ENCODE data around the gene ARHGEF11. TPM values are rescaled to one million over a fixed set of nuclear protein-coding genes. Genes with fewer than 3 reads are reported as not detected.
A peak's percentile ranks its signal among the peaks of the same experiment; 100 is the strongest.

The ARHGEF11 gene
- total RNA-seq, 1 donor from 2014 or later, result 41.1 TPM

DNA sequence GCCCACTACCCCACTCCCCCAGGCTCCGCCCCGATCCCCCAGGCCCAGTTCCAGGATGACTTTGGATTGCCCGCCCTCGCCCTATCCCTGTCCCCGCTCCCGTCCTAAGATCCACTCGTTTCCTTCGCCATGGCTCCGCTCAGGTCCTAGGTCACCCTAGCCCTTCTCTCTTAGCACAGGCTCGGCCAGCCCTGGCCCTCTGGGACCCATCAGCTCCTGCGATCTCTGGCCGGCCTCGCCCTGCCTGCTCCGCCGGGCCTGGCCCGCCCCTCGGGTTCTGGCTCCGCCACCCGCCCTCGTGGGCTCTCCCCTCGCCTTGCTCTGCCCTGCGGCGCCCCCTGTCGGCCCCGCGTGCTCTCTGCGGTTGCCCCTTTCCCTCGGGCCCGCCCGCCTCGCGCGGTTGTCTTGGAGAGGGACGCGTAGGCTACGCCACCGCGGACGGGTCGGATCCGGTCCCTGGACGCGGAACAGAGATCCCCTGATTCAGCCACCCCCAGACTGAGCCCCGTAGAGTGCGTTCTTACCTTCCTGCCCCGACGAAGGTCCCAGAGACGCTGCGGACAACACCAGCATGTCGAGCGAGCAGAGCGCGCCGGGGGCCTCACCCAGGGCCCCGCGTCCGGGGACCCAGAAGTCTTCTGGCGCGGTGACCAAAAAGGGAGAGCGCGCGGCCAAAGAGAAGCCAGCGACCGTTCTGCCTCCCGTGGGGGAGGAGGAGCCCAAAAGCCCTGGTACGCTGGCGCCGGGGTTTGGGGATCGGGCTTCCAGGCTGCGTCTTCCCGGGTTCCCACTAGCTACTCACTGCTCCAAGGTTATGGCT, 125.1 kb downstream of the ARHGEF11 start, which contains the start of gene LRRC71:
LRRC71 (plus strand) TSS at position 400 of the 820 bp plus-strand sequence; CDS start at position 572, 172 bp downstream.
- H3K27me3 ChIP-seq, result peaks cover 51% of the 10 kb centered on the region
- DNase-seq (peak; percentile 89), ATAC-seq (peak; percentile 96)
- intact Hi-C loops (cut with DNase I), result no loop called here
- H3K27ac ChIP-seq, result no peak within 1 kb of the TSS
- peaks cover 23% of the 10 kb centered on the region for H3K4me1 ChIP-seq
- H3K4me3 ChIP-seq, result no peak within 1 kb of the TSS
- TF ChIP-seq, protein P1, sequence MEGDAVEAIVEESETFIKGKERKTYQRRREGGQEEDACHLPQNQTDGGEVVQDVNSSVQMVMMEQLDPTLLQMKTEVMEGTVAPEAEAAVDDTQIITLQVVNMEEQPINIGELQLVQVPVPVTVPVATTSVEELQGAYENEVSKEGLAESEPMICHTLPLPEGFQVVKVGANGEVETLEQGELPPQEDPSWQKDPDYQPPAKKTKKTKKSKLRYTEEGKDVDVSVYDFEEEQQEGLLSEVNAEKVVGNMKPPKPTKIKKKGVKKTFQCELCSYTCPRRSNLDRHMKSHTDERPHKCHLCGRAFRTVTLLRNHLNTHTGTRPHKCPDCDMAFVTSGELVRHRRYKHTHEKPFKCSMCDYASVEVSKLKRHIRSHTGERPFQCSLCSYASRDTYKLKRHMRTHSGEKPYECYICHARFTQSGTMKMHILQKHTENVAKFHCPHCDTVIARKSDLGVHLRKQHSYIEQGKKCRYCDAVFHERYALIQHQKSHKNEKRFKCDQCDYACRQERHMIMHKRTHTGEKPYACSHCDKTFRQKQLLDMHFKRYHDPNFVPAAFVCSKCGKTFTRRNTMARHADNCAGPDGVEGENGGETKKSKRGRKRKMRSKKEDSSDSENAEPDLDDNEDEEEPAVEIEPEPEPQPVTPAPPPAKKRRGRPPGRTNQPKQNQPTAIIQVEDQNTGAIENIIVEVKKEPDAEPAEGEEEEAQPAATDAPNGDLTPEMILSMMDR (IDR thresholded peaks at IDR 0.05), result peak; percentile 90
- H3K36me3 ChIP-seq, result peaks cover under 1% of the 10 kb centered on the region
- no peaks in the 10 kb centered on the region for H3K9me3 ChIP-seq

DNA sequence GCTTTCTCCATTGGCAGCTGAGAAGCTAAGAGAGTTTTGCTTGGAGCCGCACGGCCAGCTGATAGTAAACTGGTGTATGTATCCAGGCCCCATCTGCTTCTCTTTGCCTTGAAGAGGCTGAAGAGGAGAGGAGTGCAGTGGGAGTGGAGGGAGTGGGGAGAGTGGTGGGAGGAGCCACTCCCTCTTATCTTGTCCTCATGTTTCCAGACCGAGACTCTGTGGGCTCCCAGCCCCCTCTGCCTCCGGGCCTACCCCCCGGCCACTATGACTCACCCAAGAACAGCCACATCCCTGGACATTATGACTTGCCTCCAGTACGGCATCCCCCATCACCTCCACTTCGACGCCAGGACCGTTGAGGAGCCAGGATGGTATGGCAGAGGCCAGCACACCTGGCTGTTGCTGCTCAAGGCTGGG, 131.1 kb downstream of the ARHGEF11 start:
- Histone ChIP-seq H3K4me3 (no peak overlapping the region), H3K27ac (no peak overlapping the region), H3K27me3 (peaks cover 3% of the 10 kb centered on the region), H3K36me3 (peaks cover 29% of the 10 kb centered on the region), H3K9me3 (no peaks in the 10 kb centered on the region), H3K4me1 (no peaks in the 10 kb centered on the region)
- TF ChIP-seq, protein P1 (IDR thresholded peaks at IDR 0.05), result no peak
- ATAC-seq (no peak), DNase-seq (no peak)
- intact Hi-C loops (cut with DNase I), result no loop called here

DNA sequence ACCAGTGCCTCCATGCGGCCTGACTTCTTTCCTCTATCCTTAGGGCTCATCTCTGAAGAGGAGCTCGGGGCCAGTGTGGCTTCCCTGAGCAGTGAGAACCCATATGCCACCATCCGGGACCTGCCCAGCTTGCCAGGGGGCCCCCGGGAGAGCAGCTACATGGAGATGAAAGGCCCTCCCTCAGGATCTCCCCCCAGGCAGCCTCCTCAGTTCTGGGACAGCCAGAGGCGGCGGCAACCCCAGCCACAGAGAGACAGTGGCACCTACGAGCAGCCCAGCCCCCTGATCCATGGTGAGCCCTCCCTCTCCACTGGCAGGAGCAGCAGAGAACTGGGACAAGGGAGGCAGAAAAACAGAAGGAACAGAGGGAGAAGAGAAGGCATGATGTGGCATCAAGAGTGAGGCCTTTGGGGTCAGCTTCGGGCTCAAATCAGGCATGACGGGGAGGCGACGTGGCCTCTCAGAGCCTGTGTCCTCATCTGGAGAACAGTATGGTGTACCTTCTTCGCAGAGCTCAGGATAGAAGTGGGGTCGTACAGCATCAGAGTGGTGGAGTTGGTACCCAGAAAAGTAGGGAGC, 131.6 kb downstream of the ARHGEF11 start:
- no peaks in the 10 kb centered on the region for H3K9me3 ChIP-seq
- no peak overlapping the region for H3K4me3 ChIP-seq
- intact Hi-C loops (cut with DNase I), result no loop called here
- H3K36me3 ChIP-seq, result peaks cover 29% of the 10 kb centered on the region
- peaks cover 7% of the 10 kb centered on the region for H3K27me3 ChIP-seq
- H3K27ac ChIP-seq, result no peak overlapping the region
- no peak for DNase-seq
- TF ChIP-seq, protein P1 (IDR thresholded peaks at IDR 0.05), result no peak
- ATAC-seq, result no peak
- no peaks in the 10 kb centered on the region for H3K4me1 ChIP-seq

DNA sequence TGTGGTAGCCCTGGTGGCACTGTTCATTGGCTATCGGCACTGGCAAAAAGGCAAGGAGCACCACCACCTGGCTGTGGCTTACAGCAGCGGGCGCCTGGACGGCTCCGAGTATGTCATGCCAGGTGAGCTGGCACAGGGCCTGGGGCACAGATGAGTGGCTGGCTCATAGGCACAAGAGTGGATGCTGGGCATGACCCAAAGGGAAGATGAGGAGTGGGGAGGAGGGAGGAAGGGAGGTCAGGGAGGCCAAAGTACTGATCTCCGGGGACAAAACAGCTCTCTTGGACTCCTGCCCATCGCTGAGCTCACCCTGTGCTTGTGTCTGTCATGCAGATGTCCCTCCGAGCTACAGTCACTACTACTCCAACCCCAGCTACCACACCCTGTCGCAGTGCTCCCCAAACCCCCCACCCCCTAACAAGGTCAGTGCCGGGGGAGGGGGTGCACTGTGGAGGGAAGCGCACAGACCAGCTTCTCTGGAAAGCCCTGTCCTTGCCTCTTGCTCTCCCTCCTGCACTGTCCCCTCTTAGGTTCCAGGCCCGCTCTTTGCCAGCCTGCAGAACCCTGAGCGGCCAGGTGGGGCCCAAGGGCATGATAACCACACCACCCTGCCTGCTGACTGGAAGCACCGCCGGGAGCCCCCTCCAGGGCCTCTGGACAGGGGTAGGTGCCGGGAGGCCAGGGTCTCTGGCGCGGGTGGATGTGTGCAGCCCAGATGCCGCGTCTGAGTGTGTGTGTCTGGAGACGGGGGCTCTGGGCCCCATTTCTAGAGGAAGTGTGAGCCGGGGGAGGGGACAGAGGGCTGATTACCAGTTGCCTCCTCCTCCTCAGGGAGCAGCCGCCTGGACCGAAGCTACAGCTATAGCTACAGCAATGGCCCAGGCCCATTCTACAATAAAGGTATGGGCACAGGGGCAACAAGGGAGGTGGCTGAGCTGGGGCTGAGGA, 132.4 kb downstream of the ARHGEF11 start:
- Histone ChIP-seq H3K27me3 (peaks cover 10% of the 10 kb centered on the region), H3K9me3 (no peaks in the 10 kb centered on the region), H3K4me3 (no peak overlapping the region), H3K4me1 (no peaks in the 10 kb centered on the region), H3K27ac (no peak overlapping the region), H3K36me3 (peaks cover 29% of the 10 kb centered on the region)
- TF ChIP-seq, protein P1 (IDR thresholded peaks at IDR 0.05), result no peak
- ATAC-seq (peak; percentile 61), DNase-seq (peak; percentile 85)
- intact Hi-C loops (cut with DNase I), result no loop called here

DNA sequence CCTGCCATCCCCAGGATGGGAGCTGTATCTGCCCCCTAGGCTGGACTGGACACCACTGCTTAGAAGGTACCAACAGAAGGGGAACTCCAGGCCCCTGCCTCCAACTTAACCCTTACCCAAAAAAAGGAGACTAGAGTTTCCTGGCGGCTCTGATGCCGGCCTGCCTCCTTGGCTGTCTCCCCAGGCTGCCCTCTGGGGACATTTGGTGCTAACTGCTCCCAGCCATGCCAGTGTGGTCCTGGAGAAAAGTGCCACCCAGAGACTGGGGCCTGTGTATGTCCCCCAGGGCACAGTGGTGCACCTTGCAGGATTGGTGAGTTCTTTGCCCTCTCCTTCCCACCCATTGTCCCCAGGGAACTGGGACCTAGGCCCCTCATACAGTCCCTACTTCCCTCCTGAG, 133.2 kb downstream of the ARHGEF11 start:
- no peak overlapping the region for H3K27ac ChIP-seq
- no peaks in the 10 kb centered on the region for H3K9me3 ChIP-seq
- intact Hi-C loops (cut with DNase I), result no loop called here
- DNase-seq (no peak), ATAC-seq (no peak)
- H3K4me3 ChIP-seq, result no peak overlapping the region
- TF ChIP-seq, protein P1 (IDR thresholded peaks at IDR 0.05), result no peak
- peaks cover 29% of the 10 kb centered on the region for H3K36me3 ChIP-seq
- peaks cover 10% of the 10 kb centered on the region for H3K27me3 ChIP-seq
- H3K4me1 ChIP-seq, result no peaks in the 10 kb centered on the region

All from upper lobe of right lung (tissue), 1 donor.